Chondrocyte (in vitro differentiated cells): ENCODE data around the gene ANO3. TPM values are rescaled to one million over a fixed set of nuclear protein-coding genes. Genes with fewer than 3 reads are reported as not detected.
"Not testable (repeated sequence)": the region's sequence is repeated elsewhere in the genome, so short reads cannot be mapped to it uniquely, and the experiment has no call there.

Experiments
- DNase-seq: peaks from one replicate; pipeline ENCODE4 v3.0.0; 2021; ENCODE audit warnings: mixed read lengths, low spot score
- H3K27ac Mint-ChIP-seq: one replicate; pipeline ENCODE4 v1.8.0; 2021; ENCODE audit warnings: mild to moderate bottlenecking, moderate library complexity, mixed read lengths; ENCODE audit not compliant: unreplicated experiment
- H3K27me3 Mint-ChIP-seq: 2 replicates; pipeline ENCODE4 v1.8.0; 2021; ENCODE audit warnings: low read depth, mixed read lengths
- H3K36me3 Mint-ChIP-seq: 2 replicates; pipeline ENCODE4 v1.8.0; 2021; ENCODE audit warnings: low read depth, mixed read lengths
- H3K4me1 Mint-ChIP-seq: 2 replicates; pipeline ENCODE4 v1.8.0; 2021; ENCODE audit warnings: low read depth, mild to moderate bottlenecking, mixed read lengths
- H3K4me3 Mint-ChIP-seq: one replicate; pipeline ENCODE4 v1.8.0; 2021; ENCODE audit warnings: mild to moderate bottlenecking, moderate library complexity, mixed read lengths; ENCODE audit not compliant: unreplicated experiment
- H3K9me3 Mint-ChIP-seq: 2 replicates; pipeline ENCODE4 v1.8.0; 2021; ENCODE audit warnings: low read depth, mixed read lengths
- CTCF ChIP-seq: fragments of 200-600 bp; sonication (generic); IDR thresholded peaks from 2 replicates; pipeline ENCODE4 v1.5.0; 2021; ENCODE audit warnings: antibody characterized with exemption, mild to moderate bottlenecking, moderate library complexity
- total RNA-seq: library from RNA; stranded (reverse); gene quantifications from 3 replicates; pipeline ENCODE4 v1.2.1, GENCODE V29; 2021

Gene ANO3
- total RNA-seq, 1 donor from 2014 or later = 0.07 TPM

- no peak for DNase-seq
- Mint-ChIP-seq H3K27me3 (peaks cover 7% of the 10 kb centered on the region), H3K4me3 (no peak overlapping the region), H3K36me3 (no peaks in the 10 kb centered on the region), H3K4me1 (no peaks in the 10 kb centered on the region), H3K9me3 (no peaks in the 10 kb centered on the region), H3K27ac (no peak overlapping the region)
- peak; percentile 88 for TF ChIP-seq CTCF
Observed at GRCh38 chr11:26297189-26297975, 34.5 kb upstream of the ANO3 start.

GRCh38 chr11:26316372-26316771 lies 15.6 kb upstream of the ANO3 start:
- not testable (repeated sequence) for H3K27me3 Mint-ChIP-seq, H3K4me1 Mint-ChIP-seq, H3K4me3 Mint-ChIP-seq, H3K27ac Mint-ChIP-seq, DNase-seq, H3K9me3 Mint-ChIP-seq, H3K36me3 Mint-ChIP-seq

- DNase-seq = no peak
- Mint-ChIP-seq H3K4me1 (peaks cover 5% of the 10 kb centered on the region), H3K27me3 (peaks cover 9% of the 10 kb centered on the region), H3K36me3 (no peaks in the 10 kb centered on the region), H3K4me3 (no peak overlapping the region), H3K9me3 (no peaks in the 10 kb centered on the region), H3K27ac (no peak overlapping the region)
- TF ChIP-seq CTCF = no peak
Observed at GRCh38 chr11:26319906-26320305, 12.0 kb upstream of the ANO3 start.

- Mint-ChIP-seq H3K9me3 (no peaks in the 10 kb centered on the region), H3K27me3 (peaks cover 8% of the 10 kb centered on the region), H3K27ac (no peak overlapping the region), H3K4me1 (peaks cover 9% of the 10 kb centered on the region), H3K36me3 (no peaks in the 10 kb centered on the region), H3K4me3 (no peak overlapping the region)
- no peak for DNase-seq
- TF ChIP-seq CTCF = no peak
Observed at GRCh38 chr11:26321516-26321915, 10.4 kb upstream of the ANO3 start.

GRCh38 chr11:26322335-26323067 lies 9.4 kb upstream of the ANO3 start:
- no peak overlapping the region for H3K27ac Mint-ChIP-seq
- H3K36me3 Mint-ChIP-seq = no peaks in the 10 kb centered on the region
- H3K4me1 Mint-ChIP-seq = peaks cover 9% of the 10 kb centered on the region
- H3K4me3 Mint-ChIP-seq = no peak overlapping the region
- no peak for TF ChIP-seq CTCF
- DNase-seq = no peak
- H3K27me3 Mint-ChIP-seq = peaks cover 8% of the 10 kb centered on the region
- H3K9me3 Mint-ChIP-seq = no peaks in the 10 kb centered on the region
